Measurements from ENCODE around the gene TTC9. TPM values are rescaled to one million over a fixed set of nuclear protein-coding genes. Genes with fewer than 3 reads are reported as not detected.

The TTC9 gene
- total RNA-seq, 1 experiment from 2014 or later, result 0.30 TPM

- Mint-ChIP-seq H3K4me1 (ENCODE audit: insufficient read depth, unreplicated experiment) (peaks cover 11% of the 10 kb centered on the region), H3K27me3 (ENCODE audit: insufficient read depth, unreplicated experiment) (no peaks in the 10 kb centered on the region), H3K27ac (ENCODE audit: low read depth, unreplicated experiment) (no peak overlapping the region), H3K4me3 (ENCODE audit: unreplicated experiment) (no peak overlapping the region), H3K36me3 (ENCODE audit: insufficient read depth, unreplicated experiment) (peaks cover 4% of the 10 kb centered on the region), H3K9me3 (ENCODE audit: unreplicated experiment) (no peaks in the 10 kb centered on the region)
- ChIA-PET CTCF (interaction anchor here (1.1 to 3.0 kb wide), 3 partner anchors 8 to 76 kb away, joined by 3 to 18 read pairs (median 4); no protein-coding TSS in a partner anchor), POLR2A (interaction anchor here (1.1 kb wide), 1 partner anchor 28 kb away, joined by 3 read pairs; no protein-coding TSS in a partner anchor)
- TF ChIP-seq, protein P1, sequence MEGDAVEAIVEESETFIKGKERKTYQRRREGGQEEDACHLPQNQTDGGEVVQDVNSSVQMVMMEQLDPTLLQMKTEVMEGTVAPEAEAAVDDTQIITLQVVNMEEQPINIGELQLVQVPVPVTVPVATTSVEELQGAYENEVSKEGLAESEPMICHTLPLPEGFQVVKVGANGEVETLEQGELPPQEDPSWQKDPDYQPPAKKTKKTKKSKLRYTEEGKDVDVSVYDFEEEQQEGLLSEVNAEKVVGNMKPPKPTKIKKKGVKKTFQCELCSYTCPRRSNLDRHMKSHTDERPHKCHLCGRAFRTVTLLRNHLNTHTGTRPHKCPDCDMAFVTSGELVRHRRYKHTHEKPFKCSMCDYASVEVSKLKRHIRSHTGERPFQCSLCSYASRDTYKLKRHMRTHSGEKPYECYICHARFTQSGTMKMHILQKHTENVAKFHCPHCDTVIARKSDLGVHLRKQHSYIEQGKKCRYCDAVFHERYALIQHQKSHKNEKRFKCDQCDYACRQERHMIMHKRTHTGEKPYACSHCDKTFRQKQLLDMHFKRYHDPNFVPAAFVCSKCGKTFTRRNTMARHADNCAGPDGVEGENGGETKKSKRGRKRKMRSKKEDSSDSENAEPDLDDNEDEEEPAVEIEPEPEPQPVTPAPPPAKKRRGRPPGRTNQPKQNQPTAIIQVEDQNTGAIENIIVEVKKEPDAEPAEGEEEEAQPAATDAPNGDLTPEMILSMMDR (IDR thresholded peaks at IDR 0.05; ENCODE audit: unreplicated experiment), result no peak
- no peak for DNase-seq (ENCODE audit: unreplicated experiment)
- BruUV-seq (replicated peaks), result no TSS peak
- intact Hi-C loops (cut with micrococcal nuclease), result no loop called here
Observed at GRCh38 chr14:70721542-70721941, 79.8 kb downstream of the TTC9 start.

DNA sequence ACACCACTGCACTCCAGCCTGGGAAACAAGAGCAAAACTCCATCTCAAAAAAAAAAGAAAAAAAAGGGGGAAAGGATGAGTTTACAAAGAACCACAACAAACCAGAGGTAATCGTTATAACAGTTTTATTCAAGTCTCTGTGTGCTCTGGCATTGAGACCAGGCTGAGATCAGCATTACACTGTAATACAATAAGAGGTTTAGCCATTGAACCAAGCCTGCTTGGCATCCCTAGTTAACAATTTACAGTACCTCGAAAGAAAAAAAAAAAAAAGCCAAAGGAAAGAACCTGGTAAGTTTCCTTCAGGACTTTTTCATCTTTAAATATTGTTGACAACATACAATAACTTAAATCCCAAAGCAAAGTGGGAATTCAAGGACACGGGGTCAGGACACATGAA, 80.7 kb downstream of the TTC9 start:
- intact Hi-C loops (cut with micrococcal nuclease), result no loop called here
- TF ChIP-seq, protein P1 (IDR thresholded peaks at IDR 0.05; ENCODE audit: unreplicated experiment), result no peak
- no peaks in the 10 kb centered on the region for H3K27me3 Mint-ChIP-seq (ENCODE audit: insufficient read depth, unreplicated experiment)
- no peaks in the 10 kb centered on the region for H3K9me3 Mint-ChIP-seq (ENCODE audit: unreplicated experiment)
- no peak overlapping the region for H3K4me3 Mint-ChIP-seq (ENCODE audit: unreplicated experiment)
- BruUV-seq (replicated peaks), result no TSS peak
- H3K36me3 Mint-ChIP-seq (ENCODE audit: insufficient read depth, unreplicated experiment), result peaks cover 4% of the 10 kb centered on the region
- POLR2A ChIA-PET, result interaction anchor here (1.1 to 1.5 kb wide), 2 partner anchors 35 to 87 kb away, joined by 4 to 5 read pairs; partner anchors contain the start of gene MAP3K9
- CTCF ChIA-PET, result interaction anchor here (1.0 to 3.0 kb wide), 4 partner anchors 9 to 95 kb away, joined by 3 to 18 read pairs (median 4); no protein-coding TSS in a partner anchor
- DNase-seq (ENCODE audit: unreplicated experiment), result no peak
- peaks cover 11% of the 10 kb centered on the region for H3K4me1 Mint-ChIP-seq (ENCODE audit: insufficient read depth, unreplicated experiment)
- H3K27ac Mint-ChIP-seq (ENCODE audit: low read depth, unreplicated experiment), result no peak overlapping the region

- Mint-ChIP-seq H3K27ac (ENCODE audit: low read depth, unreplicated experiment) (no peak overlapping the region), H3K27me3 (ENCODE audit: insufficient read depth, unreplicated experiment) (no peaks in the 10 kb centered on the region), H3K36me3 (ENCODE audit: insufficient read depth, unreplicated experiment) (peaks cover under 1% of the 10 kb centered on the region), H3K9me3 (ENCODE audit: unreplicated experiment) (no peaks in the 10 kb centered on the region), H3K4me3 (ENCODE audit: unreplicated experiment) (no peak overlapping the region), H3K4me1 (ENCODE audit: insufficient read depth, unreplicated experiment) (peaks cover 7% of the 10 kb centered on the region)
- DNase-seq (ENCODE audit: unreplicated experiment), result no peak
- BruUV-seq (replicated peaks), result no TSS peak
- POLR2A ChIA-PET, result interaction anchor here (0.5 to 1.5 kb wide), 3 partner anchors 34 to 184 kb away, joined by 3 to 5 read pairs (median 4); partner anchors contain the start of genes MAP3K9 and PCNX1
- CTCF ChIA-PET, result interaction anchor here (0.6 to 3.0 kb wide), 5 partner anchors 10 to 233 kb away, joined by 3 to 18 read pairs (median 3); no protein-coding TSS in a partner anchor
- intact Hi-C loops (cut with micrococcal nuclease), result no loop called here
- TF ChIP-seq, protein P1 (IDR thresholded peaks at IDR 0.05; ENCODE audit: unreplicated experiment), result no peak
Observed at GRCh38 chr14:70723276-70723675, 81.6 kb downstream of the TTC9 start.

GRCh38 chr14:70724110-70724509, 82.4 kb downstream of the TTC9 start:
- Mint-ChIP-seq H3K36me3 (ENCODE audit: insufficient read depth, unreplicated experiment) (peaks cover 4% of the 10 kb centered on the region), H3K4me3 (ENCODE audit: unreplicated experiment) (no peak overlapping the region), H3K27ac (ENCODE audit: low read depth, unreplicated experiment) (no peak overlapping the region), H3K27me3 (ENCODE audit: insufficient read depth, unreplicated experiment) (no peaks in the 10 kb centered on the region), H3K9me3 (ENCODE audit: unreplicated experiment) (no peaks in the 10 kb centered on the region), H3K4me1 (ENCODE audit: insufficient read depth, unreplicated experiment) (no peaks in the 10 kb centered on the region)
- no TSS peak for BruUV-seq (replicated peaks)
- intact Hi-C loops (cut with micrococcal nuclease), result no loop called here
- POLR2A ChIA-PET, result no interaction called here
- no peak for DNase-seq (ENCODE audit: unreplicated experiment)
- TF ChIP-seq, protein P1 (IDR thresholded peaks at IDR 0.05; ENCODE audit: unreplicated experiment), result no peak
- CTCF ChIA-PET, result interaction anchor here (0.7 to 3.0 kb wide), 2 partner anchors 11 to 82 kb away, joined by 3 to 18 read pairs; no protein-coding TSS in a partner anchor
